Adipocyte (in vitro differentiated cells): Measurements from ENCODE around the gene HOXD11.

Experiments used
- DNase-seq: peaks from one replicate; pipeline ENCODE4 v3.0.0-alpha.2; 2015; ENCODE audit warnings: low read depth
- H3K27me3 ChIP-seq: replicated peaks from 2 replicates; pipeline ENCODE4 v1.7.0; 2013; ENCODE audit warnings: mild to moderate bottlenecking, low read length, moderate library complexity; ENCODE audit not compliant: control insufficient read depth, insufficient read depth
- H3K36me3 ChIP-seq: 2 replicates; pipeline ENCODE4 v1.7.0; 2013; ENCODE audit warnings: low read length, mild to moderate bottlenecking, moderate library complexity; ENCODE audit not compliant: control insufficient read depth, insufficient read depth, severe bottlenecking
- H3K4me1 ChIP-seq: 2 replicates; pipeline ENCODE4 v1.7.0; 2013; ENCODE audit warnings: mild to moderate bottlenecking, low read length, moderate library complexity; ENCODE audit not compliant: control insufficient read depth, insufficient read depth
- H3K4me3 ChIP-seq: 2 replicates; pipeline ENCODE4 v1.7.0; 2013; ENCODE audit warnings: mild to moderate bottlenecking, low read length, moderate library complexity
- H3K9ac ChIP-seq: 2 replicates; pipeline ENCODE4 v1.7.0; 2013; ENCODE audit warnings: mild to moderate bottlenecking, low read length, moderate library complexity
- H3K9me3 ChIP-seq: 2 replicates; pipeline ENCODE4 v1.7.0; 2013; ENCODE audit warnings: mild to moderate bottlenecking, low read length, moderate library complexity; ENCODE audit not compliant: control insufficient read depth

Gene HOXD11

DNA sequence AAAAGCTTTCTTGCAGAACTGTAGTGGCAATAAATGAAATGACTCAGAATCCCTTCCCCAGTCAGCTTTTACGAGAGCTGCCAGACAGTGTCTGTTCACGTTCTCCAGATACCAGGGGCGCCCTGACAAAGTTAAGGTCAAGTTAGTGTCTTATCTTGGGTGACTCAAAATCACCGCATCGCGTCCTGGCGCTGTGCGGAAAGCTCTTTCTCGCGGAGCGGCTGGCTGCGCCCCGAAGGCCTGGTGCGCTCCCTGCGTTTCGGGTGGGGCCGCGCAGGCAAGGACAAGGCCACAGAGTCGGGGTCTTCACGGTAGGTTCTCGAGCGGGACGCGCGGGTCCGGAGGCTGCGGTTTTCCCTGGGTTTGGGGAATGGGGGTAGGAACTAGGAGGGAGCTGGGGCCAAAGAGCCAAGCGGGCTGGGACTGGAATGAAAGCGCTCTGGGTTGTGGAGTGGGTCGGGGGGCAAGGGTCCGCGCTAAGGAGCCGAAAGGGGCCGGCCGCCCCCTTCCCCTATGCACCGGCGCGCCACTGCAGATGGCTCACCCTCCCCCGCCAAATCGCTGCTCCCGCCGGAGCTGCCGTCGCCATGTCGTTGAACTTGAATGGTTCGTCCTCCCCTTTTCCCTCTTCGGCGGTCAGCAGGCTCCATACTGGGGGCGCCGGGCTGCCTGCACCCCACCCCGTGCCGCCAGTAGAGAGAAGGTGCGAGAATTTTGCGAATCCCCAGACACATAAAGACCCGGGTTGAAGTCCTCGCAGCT, 2.6 kb upstream of the HOXD11 start:
- H3K9me3 ChIP-seq, result peaks cover 10% of the 10 kb centered on the region
- H3K36me3 ChIP-seq, result no peaks in the 10 kb centered on the region
- DNase-seq, result no peak
- peak overlapping the region; percentile 54 for H3K9ac ChIP-seq
- H3K27me3 ChIP-seq, result peaks cover 67% of the 10 kb centered on the region
- peak overlapping the region; percentile 75 for H3K4me3 ChIP-seq
- peaks cover 15% of the 10 kb centered on the region for H3K4me1 ChIP-seq

GRCh38 chr2:176105078-176105729, 1.9 kb upstream of the HOXD11 start:
- Histone ChIP-seq H3K9ac (peak overlapping the region; percentile 54), H3K4me3 (peak overlapping the region; percentile 75), H3K4me1 (peaks cover 15% of the 10 kb centered on the region), H3K27me3 (peaks cover 67% of the 10 kb centered on the region), H3K36me3 (no peaks in the 10 kb centered on the region), H3K9me3 (peaks cover 7% of the 10 kb centered on the region)
- no peak for DNase-seq

DNA sequence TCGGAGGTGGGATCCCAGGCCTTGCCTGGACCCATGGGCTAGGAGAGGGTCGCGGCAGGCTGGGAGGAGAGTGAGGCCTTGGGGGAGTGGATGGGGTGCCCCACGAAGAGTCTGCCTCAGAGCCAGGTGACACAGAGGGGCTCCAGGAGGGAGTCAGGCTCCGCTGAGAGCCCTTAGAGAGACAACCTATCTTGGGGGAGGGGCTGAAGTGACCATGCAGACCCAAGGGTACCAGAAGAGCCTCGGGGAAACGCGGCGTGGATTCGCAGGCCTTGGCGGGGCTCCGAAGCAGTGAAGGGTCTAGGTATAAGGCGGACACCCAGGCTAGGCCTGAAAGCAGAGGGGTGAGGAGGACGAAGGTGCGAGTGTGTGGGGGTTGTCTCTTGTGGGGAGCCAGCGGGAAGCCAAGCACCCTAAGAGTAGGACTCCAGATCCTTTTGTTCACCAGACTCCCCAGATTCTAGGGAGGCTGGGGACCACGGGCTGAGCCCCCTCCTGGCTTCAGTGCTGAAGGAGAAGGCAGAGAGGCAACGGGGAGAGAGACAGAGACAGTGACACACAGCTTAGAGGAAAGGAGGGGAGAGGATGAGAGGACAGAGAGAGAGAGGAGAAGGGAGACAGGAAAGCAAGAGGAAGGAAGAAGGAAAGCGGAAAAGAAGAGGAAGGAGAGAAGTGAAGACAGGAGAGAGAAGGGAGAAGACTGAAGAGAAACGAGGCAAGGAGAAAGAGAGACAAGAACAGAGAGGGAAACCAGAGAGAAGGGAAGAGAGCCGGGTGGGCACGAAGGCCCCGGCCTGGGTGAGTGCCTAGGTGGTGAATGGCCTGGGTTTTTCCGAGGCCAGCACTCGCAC, 1.1 kb upstream of the HOXD11 start:
- Histone ChIP-seq H3K9ac (no peak overlapping the region), H3K36me3 (no peaks in the 10 kb centered on the region), H3K9me3 (peaks cover under 1% of the 10 kb centered on the region), H3K4me1 (peaks cover 15% of the 10 kb centered on the region), H3K27me3 (peaks cover 67% of the 10 kb centered on the region), H3K4me3 (peak overlapping the region; percentile 71)
- DNase-seq, result no peak

- DNase-seq, result no peak
- H3K27me3 ChIP-seq, result peaks cover 67% of the 10 kb centered on the region
- H3K36me3 ChIP-seq, result no peaks in the 10 kb centered on the region
- no peaks in the 10 kb centered on the region for H3K9me3 ChIP-seq
- H3K9ac ChIP-seq, result no peak overlapping the region
- H3K4me3 ChIP-seq, result no peak overlapping the region
- peaks cover 15% of the 10 kb centered on the region for H3K4me1 ChIP-seq
Measured at GRCh38 chr2:176107731-176108181, 676 bp downstream of the HOXD11 start.

GRCh38 chr2:176109192-176109901, 2.3 kb downstream of the HOXD11 start:
- no peak overlapping the region for H3K9ac ChIP-seq
- H3K27me3 ChIP-seq, result peaks cover 69% of the 10 kb centered on the region
- no peaks in the 10 kb centered on the region for H3K36me3 ChIP-seq
- no peak for DNase-seq
- H3K4me1 ChIP-seq, result peaks cover 6% of the 10 kb centered on the region
- H3K4me3 ChIP-seq, result no peak overlapping the region
- H3K9me3 ChIP-seq, result no peaks in the 10 kb centered on the region

GRCh38 chr2:176109946-176110345, 2.9 kb downstream of the HOXD11 start:
- Histone ChIP-seq H3K36me3 (no peaks in the 10 kb centered on the region), H3K4me1 (peaks cover under 1% of the 10 kb centered on the region), H3K27me3 (peaks cover 74% of the 10 kb centered on the region), H3K9me3 (no peaks in the 10 kb centered on the region), H3K9ac (no peak overlapping the region), H3K4me3 (no peak overlapping the region)
- no peak for DNase-seq

GRCh38 chr2:176110415-176111308, 3.6 kb downstream of the HOXD11 start:
- Histone ChIP-seq H3K9me3 (no peaks in the 10 kb centered on the region), H3K36me3 (no peaks in the 10 kb centered on the region), H3K4me1 (no peaks in the 10 kb centered on the region), H3K27me3 (peaks cover 72% of the 10 kb centered on the region), H3K4me3 (no peak overlapping the region), H3K9ac (no peak overlapping the region)
- DNase-seq, result no peak

DNA sequence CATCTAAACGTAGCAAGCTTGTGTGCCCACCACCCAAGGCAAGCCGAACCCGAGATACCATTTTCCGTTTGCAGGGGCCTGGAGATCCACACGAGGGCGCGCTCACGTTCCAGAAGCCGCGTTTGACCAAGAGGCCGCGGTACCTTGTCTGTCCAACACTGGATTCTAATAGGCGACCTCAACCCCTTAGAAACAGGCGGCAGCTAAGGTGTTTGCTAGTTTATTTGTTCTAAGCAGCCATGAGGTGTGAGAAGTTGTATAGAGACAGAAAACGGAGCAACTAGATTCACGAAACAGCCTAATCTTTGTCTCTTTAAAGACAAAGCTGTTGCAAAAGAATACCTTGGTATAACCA, 4.2 kb downstream of the HOXD11 start:
- no peak overlapping the region for H3K9ac ChIP-seq
- no peaks in the 10 kb centered on the region for H3K4me1 ChIP-seq
- no peak overlapping the region for H3K4me3 ChIP-seq
- no peaks in the 10 kb centered on the region for H3K9me3 ChIP-seq
- no peaks in the 10 kb centered on the region for H3K36me3 ChIP-seq
- DNase-seq, result peak; percentile 69
- peaks cover 75% of the 10 kb centered on the region for H3K27me3 ChIP-seq

DNA sequence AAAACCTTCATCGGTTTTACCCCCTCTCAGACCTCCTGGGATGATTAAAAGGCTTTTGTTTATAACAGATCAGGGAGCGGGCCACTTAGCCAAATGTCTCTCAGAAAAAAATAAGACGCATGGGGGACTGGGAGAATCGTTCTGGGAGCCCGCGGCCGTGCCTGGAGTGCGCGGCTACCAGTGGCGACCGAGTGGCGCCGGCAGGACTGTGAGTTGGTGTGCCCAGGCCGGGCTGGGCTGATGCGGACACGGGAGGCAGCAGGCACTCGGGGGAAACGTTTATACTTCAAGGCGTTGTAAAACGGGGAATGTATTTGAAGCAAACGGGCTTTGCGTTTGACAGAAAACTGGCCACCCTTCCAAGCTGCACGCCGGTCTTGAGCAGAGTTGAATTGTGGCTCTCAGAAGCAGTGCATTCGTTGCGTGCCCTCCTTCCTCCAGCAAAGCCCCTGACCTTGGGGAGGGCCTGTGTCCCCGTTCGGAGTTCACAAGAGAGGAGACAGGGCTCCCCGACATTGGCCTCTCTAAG, 4.8 kb downstream of the HOXD11 start:
- Histone ChIP-seq H3K27me3 (peaks cover 78% of the 10 kb centered on the region), H3K36me3 (no peaks in the 10 kb centered on the region), H3K4me1 (no peaks in the 10 kb centered on the region), H3K9ac (no peak overlapping the region), H3K9me3 (peaks cover 3% of the 10 kb centered on the region), H3K4me3 (no peak overlapping the region)
- DNase-seq, result no peak
